ENCODE data around the gene ZNF516. TPM values are rescaled to one million over a fixed set of nuclear protein-coding genes. Genes with fewer than 3 reads are reported as not detected.

Gene ZNF516
- total and polyA plus RNA-seq, 4 donors = 2.5 to 12.2 (median 7.6) TPM

DNA sequence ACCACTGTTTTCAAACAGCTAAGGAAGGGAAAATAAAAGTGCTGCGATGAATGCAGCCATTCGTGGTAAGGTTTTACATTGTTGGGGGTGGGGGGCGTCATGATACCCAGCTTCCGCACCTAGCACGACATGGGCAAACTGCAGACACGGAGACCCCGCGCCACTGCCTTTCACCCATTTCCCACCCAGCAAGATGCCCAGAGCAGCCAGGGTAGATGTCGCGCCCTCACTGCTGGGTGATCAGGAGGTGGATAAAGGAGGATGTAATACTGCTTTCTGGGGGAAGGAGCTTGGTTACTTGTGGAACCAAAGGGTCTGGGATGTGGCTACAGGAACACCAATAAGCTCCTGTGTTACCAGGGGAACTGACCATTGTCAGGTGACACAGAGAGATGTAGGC lies 138.4 kb downstream of the ZNF516 start:
- no peak overlapping the region for H3K4me3 ChIP-seq (ENCODE audit: low read depth in 1 of 3, low read length in 3 of 3)
- H3K27ac ChIP-seq (ENCODE audit: low read depth in 1 of 2, low read length in 2 of 2) = no peak overlapping the region
- H3K9me3 ChIP-seq (ENCODE audit: control insufficient read depth in 4 of 4, low read length in 3 of 4) = peaks cover 0 to 6% (median 0%) of the 10 kb centered on the region in 4 donors
- TF ChIP-seq HNF4A (conservative IDR thresholded peaks at IDR 0.05) (no peak), ATF3 (IDR thresholded peaks at IDR 0.05) (no peak), TAF1 (conservative IDR thresholded peaks at IDR 0.05) (no peak), RAD21 (IDR thresholded peaks at IDR 0.05) (no peak), EGR1 (IDR thresholded peaks at IDR 0.05; ENCODE audit: low read depth in 2 of 2) (no peak), CTCF (IDR thresholded peaks at IDR 0.05; ENCODE audit: low read depth, low read length, missing input control) (no peak), JUND (IDR thresholded peaks at IDR 0.05) (no peak), FOXA1 (IDR thresholded peaks at IDR 0.05) (no peak), SP1 (IDR thresholded peaks at IDR 0.05) (no peak), NR2F2 (IDR thresholded peaks at IDR 0.05) (no peak), FOXA2 (IDR thresholded peaks at IDR 0.05) (no peak), GABPA (IDR thresholded peaks at IDR 0.05 in 1 of 2, conservative IDR thresholded peaks at IDR 0.05 in 1 of 2) (no peak), YY1 (IDR thresholded peaks at IDR 0.05) (no peak), RXRA (IDR thresholded peaks at IDR 0.05) (no peak), HNF4G (IDR thresholded peaks at IDR 0.05) (no peak)
- TF ChIP-seq, protein P1, sequence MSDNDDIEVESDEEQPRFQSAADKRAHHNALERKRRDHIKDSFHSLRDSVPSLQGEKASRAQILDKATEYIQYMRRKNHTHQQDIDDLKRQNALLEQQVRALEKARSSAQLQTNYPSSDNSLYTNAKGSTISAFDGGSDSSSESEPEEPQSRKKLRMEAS (IDR thresholded peaks at IDR 0.05) = no peak
- TF ChIP-seq, protein P2, sequence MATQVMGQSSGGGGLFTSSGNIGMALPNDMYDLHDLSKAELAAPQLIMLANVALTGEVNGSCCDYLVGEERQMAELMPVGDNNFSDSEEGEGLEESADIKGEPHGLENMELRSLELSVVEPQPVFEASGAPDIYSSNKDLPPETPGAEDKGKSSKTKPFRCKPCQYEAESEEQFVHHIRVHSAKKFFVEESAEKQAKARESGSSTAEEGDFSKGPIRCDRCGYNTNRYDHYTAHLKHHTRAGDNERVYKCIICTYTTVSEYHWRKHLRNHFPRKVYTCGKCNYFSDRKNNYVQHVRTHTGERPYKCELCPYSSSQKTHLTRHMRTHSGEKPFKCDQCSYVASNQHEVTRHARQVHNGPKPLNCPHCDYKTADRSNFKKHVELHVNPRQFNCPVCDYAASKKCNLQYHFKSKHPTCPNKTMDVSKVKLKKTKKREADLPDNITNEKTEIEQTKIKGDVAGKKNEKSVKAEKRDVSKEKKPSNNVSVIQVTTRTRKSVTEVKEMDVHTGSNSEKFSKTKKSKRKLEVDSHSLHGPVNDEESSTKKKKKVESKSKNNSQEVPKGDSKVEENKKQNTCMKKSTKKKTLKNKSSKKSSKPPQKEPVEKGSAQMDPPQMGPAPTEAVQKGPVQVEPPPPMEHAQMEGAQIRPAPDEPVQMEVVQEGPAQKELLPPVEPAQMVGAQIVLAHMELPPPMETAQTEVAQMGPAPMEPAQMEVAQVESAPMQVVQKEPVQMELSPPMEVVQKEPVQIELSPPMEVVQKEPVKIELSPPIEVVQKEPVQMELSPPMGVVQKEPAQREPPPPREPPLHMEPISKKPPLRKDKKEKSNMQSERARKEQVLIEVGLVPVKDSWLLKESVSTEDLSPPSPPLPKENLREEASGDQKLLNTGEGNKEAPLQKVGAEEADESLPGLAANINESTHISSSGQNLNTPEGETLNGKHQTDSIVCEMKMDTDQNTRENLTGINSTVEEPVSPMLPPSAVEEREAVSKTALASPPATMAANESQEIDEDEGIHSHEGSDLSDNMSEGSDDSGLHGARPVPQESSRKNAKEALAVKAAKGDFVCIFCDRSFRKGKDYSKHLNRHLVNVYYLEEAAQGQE (IDR thresholded peaks at IDR 0.05) = no peak
- TF ChIP-seq, protein P3, sequence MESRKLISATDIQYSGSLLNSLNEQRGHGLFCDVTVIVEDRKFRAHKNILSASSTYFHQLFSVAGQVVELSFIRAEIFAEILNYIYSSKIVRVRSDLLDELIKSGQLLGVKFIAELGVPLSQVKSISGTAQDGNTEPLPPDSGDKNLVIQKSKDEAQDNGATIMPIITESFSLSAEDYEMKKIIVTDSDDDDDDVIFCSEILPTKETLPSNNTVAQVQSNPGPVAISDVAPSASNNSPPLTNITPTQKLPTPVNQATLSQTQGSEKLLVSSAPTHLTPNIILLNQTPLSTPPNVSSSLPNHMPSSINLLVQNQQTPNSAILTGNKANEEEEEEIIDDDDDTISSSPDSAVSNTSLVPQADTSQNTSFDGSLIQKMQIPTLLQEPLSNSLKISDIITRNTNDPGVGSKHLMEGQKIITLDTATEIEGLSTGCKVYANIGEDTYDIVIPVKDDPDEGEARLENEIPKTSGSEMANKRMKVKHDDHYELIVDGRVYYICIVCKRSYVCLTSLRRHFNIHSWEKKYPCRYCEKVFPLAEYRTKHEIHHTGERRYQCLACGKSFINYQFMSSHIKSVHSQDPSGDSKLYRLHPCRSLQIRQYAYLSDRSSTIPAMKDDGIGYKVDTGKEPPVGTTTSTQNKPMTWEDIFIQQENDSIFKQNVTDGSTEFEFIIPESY (IDR thresholded peaks at IDR 0.05) = no peak
- DNase-seq (ENCODE audit: low spot score) = peak; percentile 9
- no peaks in the 10 kb centered on the region for H3K4me1 ChIP-seq (ENCODE audit: control insufficient read depth in 4 of 4, insufficient read depth in 4 of 4, low read length in 3 of 4)
- peaks cover 1 to 18% (median 12%) of the 10 kb centered on the region in 4 donors for H3K36me3 ChIP-seq (ENCODE audit: control insufficient read depth in 4 of 4, insufficient read depth in 3 of 4, low read depth in 1 of 4, low read length in 3 of 4)
- no peak overlapping the region for H3K9ac ChIP-seq (ENCODE audit: low read depth in 1 of 2, low read length in 2 of 2)
- 97% methylated on average over 10 of the region's 10 CpGs for WGBS
- no peaks in the 10 kb centered on the region for H3K27me3 ChIP-seq (ENCODE audit: control insufficient read depth in 4 of 4, insufficient read depth in 4 of 4, low read length in 3 of 4)

All from liver (tissue), 9 donors.